Measurements from ENCODE around the gene CACNA1I.

Gene CACNA1I

DNA sequence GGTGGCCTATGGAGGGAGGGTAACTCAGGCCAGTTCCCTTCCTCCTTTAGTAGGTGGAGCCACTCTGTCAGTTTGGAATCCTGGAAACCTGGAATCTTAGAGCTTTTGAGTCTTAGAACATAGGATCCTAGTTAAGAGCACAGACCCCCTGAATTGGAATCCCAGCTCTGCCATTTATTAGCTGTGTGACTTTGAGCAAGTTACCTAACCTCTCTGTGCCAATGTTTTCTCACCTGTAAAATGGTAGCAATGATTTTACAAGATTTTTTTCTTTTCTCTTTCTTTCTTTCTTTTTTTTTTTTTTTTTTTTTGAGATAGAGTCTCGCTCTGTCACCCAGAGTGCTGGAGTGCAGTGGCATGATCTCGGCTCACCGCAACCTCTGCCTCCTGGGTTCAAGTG lies 17.1 kb upstream of the CACNA1I start:
- TF ChIP-seq, protein P1, sequence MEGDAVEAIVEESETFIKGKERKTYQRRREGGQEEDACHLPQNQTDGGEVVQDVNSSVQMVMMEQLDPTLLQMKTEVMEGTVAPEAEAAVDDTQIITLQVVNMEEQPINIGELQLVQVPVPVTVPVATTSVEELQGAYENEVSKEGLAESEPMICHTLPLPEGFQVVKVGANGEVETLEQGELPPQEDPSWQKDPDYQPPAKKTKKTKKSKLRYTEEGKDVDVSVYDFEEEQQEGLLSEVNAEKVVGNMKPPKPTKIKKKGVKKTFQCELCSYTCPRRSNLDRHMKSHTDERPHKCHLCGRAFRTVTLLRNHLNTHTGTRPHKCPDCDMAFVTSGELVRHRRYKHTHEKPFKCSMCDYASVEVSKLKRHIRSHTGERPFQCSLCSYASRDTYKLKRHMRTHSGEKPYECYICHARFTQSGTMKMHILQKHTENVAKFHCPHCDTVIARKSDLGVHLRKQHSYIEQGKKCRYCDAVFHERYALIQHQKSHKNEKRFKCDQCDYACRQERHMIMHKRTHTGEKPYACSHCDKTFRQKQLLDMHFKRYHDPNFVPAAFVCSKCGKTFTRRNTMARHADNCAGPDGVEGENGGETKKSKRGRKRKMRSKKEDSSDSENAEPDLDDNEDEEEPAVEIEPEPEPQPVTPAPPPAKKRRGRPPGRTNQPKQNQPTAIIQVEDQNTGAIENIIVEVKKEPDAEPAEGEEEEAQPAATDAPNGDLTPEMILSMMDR (IDR thresholded peaks at IDR 0.05; ENCODE audit: low read depth, low read length, missing control alignments) = no peak
- H3K4me3 ChIP-seq (ENCODE audit: low read depth, low read length) = no peak overlapping the region
- no peak for DNase-seq (ENCODE audit: low read depth)

DNA sequence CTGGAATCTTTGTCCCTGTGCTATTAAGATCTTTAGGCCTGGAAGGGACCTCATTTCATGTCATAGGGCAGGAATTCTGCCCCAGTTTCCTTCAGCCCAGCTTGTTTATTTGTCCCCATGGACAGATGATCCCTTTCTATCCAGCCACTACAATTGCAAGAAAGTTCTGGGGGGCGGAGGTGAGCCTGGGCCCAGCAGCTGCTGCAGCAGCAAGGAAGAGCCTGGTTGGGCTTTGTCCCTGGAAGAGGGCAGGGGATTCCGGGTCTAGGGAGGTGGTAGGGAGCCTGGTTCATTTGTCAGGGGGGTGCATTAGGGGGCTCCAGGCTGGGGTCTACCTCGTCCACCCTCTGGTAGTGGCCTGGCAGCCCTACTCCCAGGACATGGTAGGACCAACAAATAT lies 16.4 kb upstream of the CACNA1I start:
- no peak overlapping the region for H3K4me3 ChIP-seq (ENCODE audit: low read depth, low read length)
- TF ChIP-seq, protein P1 (IDR thresholded peaks at IDR 0.05; ENCODE audit: low read depth, low read length, missing control alignments) = no peak
- no peak for DNase-seq (ENCODE audit: low read depth)

DNA sequence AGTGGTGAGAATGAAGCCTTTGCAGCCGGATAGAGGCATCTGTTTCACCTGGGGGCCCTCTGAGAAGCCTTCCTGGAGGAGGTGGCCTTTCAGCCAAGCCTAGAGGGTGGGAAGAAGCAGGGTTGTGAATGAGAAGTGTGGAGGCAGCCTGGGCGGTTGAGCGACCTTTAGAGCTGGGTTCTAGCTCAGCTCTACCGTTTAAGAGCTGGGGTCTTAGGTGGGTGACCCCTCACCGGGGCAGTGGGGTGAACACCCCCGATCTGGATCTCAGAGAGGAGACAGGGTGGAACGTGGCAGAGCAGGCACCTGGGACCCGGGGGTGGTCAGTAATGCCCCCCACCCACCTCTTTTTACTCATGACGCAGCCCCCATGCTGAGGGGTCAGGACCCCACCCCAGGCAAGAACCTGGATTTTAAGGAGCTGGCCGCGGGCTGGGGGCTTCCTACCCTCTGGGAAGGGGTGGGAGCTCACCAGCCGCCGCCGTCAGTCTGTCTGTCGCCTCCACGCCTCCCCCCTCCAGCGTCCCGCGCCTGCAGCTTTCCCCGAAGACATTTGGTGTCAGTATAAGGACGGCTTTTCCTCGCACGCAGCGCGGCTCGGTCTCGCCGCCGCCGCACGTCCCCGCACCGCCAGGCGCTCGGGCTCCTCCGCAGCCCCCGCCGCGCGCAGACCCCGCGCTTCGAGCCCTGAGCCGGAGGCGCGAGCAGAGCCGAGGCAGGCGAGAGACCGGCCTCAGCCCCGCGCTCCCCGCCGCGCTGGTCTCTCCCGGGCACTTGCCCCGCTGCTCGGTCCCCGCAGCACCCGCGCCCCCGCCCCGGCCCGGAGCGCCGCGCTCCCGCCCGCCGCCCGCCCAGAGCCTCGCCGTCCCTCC lies 13.3 kb upstream of the CACNA1I start:
- TF ChIP-seq, protein P1 (IDR thresholded peaks at IDR 0.05; ENCODE audit: low read depth, low read length, missing control alignments) = no peak
- no peak overlapping the region for H3K4me3 ChIP-seq (ENCODE audit: low read depth, low read length)
- no peak for DNase-seq (ENCODE audit: low read depth)

DNA sequence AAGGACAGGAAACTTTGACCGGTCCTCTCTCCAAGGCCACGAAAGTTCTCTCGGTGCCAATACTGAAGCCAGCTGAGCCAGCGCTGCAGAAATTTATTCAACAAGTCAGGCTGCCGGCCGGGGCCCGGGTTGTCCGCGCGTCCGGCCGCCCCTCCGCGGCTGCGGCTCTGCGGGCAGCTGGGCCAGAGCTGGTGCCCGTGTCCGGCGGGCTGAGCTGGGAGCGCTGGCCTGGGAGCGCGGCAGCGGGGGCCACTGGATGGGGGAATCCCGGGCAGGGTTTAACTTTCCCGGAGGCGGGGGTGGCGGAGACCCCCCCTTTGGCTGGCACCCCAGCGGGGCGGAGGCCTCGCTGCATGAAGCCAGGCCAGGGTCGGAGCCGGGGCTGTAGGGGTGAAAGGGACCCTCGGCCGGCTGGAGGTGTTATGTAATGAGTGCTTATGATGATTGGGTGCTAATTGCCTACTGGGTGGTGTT lies 12.3 kb upstream of the CACNA1I start:
- H3K4me3 ChIP-seq (ENCODE audit: low read depth, low read length) = no peak overlapping the region
- TF ChIP-seq, protein P1 (IDR thresholded peaks at IDR 0.05; ENCODE audit: low read depth, low read length, missing control alignments) = no peak
- DNase-seq (ENCODE audit: low read depth) = no peak

DNA sequence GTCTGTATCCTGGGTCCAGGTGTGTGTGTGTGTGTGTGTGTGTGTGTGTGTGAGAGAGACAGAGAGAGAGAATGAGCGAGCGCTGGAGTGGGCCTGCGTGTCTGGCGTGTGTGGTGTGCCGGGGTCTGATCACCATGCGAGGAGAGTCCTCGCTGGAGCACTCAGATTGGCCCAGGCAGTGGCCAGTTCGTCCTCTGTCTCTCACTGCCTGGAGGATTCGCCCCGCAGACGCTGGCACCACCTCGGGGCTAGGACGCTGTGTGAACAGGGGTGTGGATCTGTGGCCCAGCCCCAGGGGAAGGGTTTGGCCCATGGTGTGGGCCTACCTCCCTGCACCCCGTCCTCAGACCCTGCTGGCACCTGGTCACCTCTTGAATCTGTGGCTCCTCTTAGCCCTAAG lies 11.6 kb upstream of the CACNA1I start:
- TF ChIP-seq, protein P1 (IDR thresholded peaks at IDR 0.05; ENCODE audit: low read depth, low read length, missing control alignments) = no peak
- DNase-seq (ENCODE audit: low read depth) = no peak
- no peak overlapping the region for H3K4me3 ChIP-seq (ENCODE audit: low read depth, low read length)

DNA sequence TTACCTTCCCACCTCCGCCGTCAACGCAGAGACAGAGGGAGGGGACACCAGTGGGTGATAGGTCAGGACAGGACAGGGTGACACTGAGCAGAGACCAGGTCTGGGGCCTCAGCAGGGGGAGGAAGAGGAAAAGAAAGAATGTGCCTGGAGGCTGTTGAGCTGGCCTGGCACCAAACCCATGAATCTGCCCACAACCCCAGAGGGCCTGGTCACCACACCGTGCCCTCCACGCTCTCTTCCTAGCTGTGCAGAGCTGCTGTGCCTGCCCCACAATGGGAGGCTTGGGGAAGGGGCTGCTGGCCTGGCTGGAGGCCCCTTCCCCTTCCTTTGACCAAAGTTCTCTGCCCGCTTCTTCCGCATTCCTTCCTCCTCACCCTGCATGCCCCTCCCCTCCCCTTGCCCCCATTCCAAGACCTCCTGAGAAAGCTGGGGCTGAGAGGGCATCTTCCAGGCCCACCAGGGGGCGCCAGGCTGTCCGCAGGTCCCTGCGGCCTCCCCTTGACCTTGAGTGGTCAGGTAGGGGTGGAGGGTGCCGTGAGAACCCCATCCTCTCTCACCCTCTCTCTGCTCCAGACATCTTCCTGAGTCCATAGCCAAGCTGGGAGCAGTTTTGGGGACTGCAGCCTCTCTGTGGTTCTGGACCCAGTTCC lies 11.0 kb upstream of the CACNA1I start:
- no peak for DNase-seq (ENCODE audit: low read depth)
- TF ChIP-seq, protein P1 (IDR thresholded peaks at IDR 0.05; ENCODE audit: low read depth, low read length, missing control alignments) = peak; percentile 68
- no peak overlapping the region for H3K4me3 ChIP-seq (ENCODE audit: low read depth, low read length)

Data from GM12864 (cell line).